NT2/D1 (cell line): Measurements from ENCODE around the gene BAD.
A peak's percentile ranks its signal among the peaks of the same experiment; 100 is the strongest.

Source experiments
- DNase-seq: peaks from one replicate; pipeline ENCODE4 v3.0.0-alpha.2; 2011; ENCODE audit warnings: low read depth, low spot score
- H3K27me3 ChIP-seq: 2 replicates; pipeline ENCODE4 v1.6.0; 2011; ENCODE audit warnings: mild to moderate bottlenecking; ENCODE audit not compliant: insufficient read length, insufficient read depth
- H3K36me3 ChIP-seq: 2 replicates; pipeline ENCODE4 v1.6.1; 2011; ENCODE audit warnings: mild to moderate bottlenecking, low read length, mixed read lengths; ENCODE audit not compliant: insufficient read depth, insufficient read length
- H3K4me1 ChIP-seq: 2 replicates; pipeline ENCODE4 v1.5.1; 2011; ENCODE audit not compliant: insufficient read depth, insufficient read length
- H3K4me3 ChIP-seq: 2 replicates; pipeline ENCODE4 v1.5.1; 2011; ENCODE audit warnings: low read depth; ENCODE audit not compliant: insufficient read length
- H3K9ac ChIP-seq: 2 replicates; pipeline ENCODE4 v1.6.0; 2011; ENCODE audit warnings: low read depth; ENCODE audit not compliant: insufficient read length
- H3K9me3 ChIP-seq: 2 replicates; pipeline ENCODE4 v1.5.1; 2011; ENCODE audit warnings: mild to moderate bottlenecking, low read length; ENCODE audit not compliant: insufficient read depth
- SUZ12 ChIP-seq: IDR thresholded peaks from 2 replicates; pipeline ENCODE4 v1.6.1; 2011; ENCODE audit not compliant: insufficient read length, insufficient read depth; ENCODE audit errors: extremely low read depth
- YY1 ChIP-seq: IDR thresholded peaks from 2 replicates; pipeline ENCODE4 v1.6.1; 2011; ENCODE audit not compliant: insufficient read length, insufficient read depth
- ZNF274 ChIP-seq: IDR thresholded peaks from 2 replicates; pipeline ENCODE4 v1.6.1; 2011; ENCODE audit warnings: mild to moderate bottlenecking, low read depth, low read length

Gene BAD

DNA sequence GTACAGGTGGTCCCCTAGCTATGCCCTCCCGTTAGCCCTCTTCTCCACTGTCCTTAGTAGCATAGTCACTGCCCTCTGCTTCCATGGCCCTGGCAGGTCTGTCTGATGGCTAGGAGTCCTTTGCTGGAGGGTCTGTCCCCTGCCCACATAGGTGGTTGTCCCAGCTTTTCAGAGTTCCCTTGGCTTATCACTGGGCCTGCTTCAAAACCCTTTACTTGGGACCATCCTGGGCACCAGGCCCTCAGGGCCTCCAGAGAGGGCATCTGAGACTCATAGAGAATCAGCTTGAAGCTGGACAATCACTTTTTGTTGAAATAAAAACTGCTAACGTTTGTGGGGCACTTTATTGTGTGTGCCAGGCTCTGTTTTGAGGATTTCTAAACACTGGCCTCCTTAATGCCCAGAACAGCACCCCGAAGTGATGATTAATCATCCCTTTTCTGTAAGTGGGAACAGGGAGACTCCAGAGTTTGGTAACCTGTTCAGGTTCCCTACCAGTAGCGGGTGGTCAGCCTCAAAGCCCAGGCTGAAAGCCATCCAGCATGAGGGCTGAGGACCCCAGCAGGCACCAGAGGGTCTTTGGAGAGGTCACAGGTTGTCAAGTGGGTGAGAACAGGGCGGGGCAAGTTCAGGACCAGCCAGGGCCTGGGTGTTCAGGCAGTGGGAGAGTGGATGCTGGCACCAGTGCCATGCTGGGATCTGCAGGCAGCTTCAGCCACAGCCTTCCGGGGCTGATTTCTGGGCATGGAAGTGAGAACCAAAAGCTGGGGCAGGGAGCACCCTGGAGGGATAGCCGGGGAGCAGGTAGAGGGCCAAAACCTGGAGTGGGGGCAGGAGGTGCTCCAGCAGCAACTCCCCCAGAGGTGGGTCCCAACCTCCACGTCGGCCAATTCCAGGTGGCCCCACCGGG is 6.1 kb upstream of the BAD start:
- no peak for TF ChIP-seq ZNF274
- no peak for TF ChIP-seq SUZ12
- TF ChIP-seq YY1, result no peak
- Histone ChIP-seq H3K9ac (peak overlapping the region; percentile 26), H3K4me3 (no peak overlapping the region), H3K9me3 (no peaks in the 10 kb centered on the region), H3K4me1 (peaks cover 8% of the 10 kb centered on the region), H3K36me3 (peaks cover 13% of the 10 kb centered on the region), H3K27me3 (peaks cover 66% of the 10 kb centered on the region)
- no peak for DNase-seq

DNA sequence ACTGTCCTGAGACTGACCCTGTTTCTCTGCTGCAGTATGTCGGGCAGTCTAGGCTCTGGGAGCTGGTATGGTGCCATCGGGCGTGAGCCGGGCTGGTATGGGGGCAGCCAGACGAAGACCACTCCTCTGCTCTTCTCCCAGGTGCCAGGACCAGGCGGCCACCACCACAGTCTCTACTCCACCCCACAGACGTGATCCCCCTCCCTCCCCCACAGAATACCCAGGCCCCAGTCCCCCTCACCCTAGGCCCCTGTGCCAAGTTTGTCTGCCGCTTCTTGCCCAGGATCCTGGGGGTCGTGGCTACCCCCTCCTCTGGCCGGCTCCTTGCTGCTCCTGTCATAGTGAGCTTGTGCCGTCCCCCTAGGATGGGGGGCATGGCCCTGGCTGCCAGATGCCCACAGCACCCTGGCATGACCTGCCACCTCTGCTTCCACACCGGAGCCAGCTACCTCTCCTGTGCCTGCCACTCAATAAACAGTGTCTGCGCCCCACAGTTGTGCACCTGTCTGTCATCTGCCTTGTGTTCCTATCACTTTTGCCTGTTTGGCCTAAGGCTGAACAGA is 4.6 kb upstream of the BAD start:
- DNase-seq, result no peak
- peaks cover 51% of the 10 kb centered on the region for H3K27me3 ChIP-seq
- no peaks in the 10 kb centered on the region for H3K9me3 ChIP-seq
- TF ChIP-seq SUZ12 (no peak), ZNF274 (no peak), YY1 (no peak)
- H3K4me1 ChIP-seq, result peaks cover 11% of the 10 kb centered on the region
- no peak overlapping the region for H3K9ac ChIP-seq
- H3K4me3 ChIP-seq, result no peak overlapping the region
- peaks cover 13% of the 10 kb centered on the region for H3K36me3 ChIP-seq

DNA sequence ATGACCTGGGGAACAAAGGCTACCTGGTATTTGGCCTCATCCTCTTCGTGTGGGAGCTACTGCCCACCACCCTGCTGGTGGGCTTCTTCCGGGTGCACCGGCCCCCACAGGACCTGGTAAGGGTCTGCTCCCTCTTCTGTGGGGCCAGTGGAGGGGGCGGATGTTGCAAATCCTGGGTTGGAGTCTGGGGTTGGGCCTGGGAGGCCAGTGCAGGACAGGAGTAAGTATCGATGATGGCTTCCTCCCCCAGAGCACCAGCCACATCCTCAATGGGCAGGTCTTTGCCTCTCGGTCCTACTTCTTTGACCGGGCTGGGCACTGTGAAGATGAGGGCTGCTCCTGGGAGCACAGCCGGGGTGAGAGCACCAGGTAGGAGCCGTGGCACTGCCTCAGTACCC is 3.9 kb upstream of the BAD start:
- DNase-seq, result no peak
- TF ChIP-seq ZNF274 (no peak), SUZ12 (no peak), YY1 (no peak)
- Histone ChIP-seq H3K4me1 (peaks cover 11% of the 10 kb centered on the region), H3K27me3 (peaks cover 44% of the 10 kb centered on the region), H3K9me3 (no peaks in the 10 kb centered on the region), H3K36me3 (peaks cover 13% of the 10 kb centered on the region), H3K9ac (no peak overlapping the region), H3K4me3 (no peak overlapping the region)

DNA sequence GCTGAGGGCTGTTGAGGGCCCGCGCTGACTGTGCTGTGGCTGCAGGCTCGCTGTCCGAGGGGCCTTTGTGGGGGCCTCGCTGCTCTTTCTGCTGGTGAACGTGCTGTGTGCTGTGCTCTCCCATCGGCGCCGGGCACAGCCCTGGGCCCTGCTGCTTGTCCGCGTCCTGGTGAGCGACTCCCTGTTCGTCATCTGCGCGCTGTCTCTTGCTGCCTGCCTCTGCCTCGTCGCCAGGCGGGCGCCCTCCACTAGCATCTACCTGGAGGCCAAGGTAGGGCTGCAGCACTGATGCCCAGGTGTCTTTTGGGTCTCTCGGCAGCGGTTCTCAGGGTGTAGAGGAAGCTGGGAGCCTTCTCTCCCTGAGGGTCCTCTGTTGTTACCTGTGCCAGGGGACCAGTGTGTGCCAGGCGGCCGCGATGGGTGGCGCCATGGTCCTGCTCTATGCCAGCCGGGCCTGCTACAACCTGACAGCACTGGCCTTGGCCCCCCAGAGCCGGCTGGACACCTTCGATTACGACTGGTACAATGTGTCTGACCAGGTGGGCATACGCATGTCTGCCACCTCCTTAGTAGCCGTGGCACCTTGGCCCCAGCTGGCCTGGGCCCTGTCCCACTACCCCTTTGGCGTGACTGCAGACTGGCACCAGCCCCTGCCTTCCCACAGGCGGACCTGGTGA is 3.3 kb upstream of the BAD start:
- H3K27me3 ChIP-seq, result peaks cover 38% of the 10 kb centered on the region
- no peak overlapping the region for H3K9ac ChIP-seq
- no peaks in the 10 kb centered on the region for H3K9me3 ChIP-seq
- H3K36me3 ChIP-seq, result peaks cover 13% of the 10 kb centered on the region
- H3K4me3 ChIP-seq, result no peak overlapping the region
- no peak for DNase-seq
- TF ChIP-seq SUZ12, result no peak
- no peak for TF ChIP-seq ZNF274
- no peak for TF ChIP-seq YY1
- H3K4me1 ChIP-seq, result peaks cover 11% of the 10 kb centered on the region

DNA sequence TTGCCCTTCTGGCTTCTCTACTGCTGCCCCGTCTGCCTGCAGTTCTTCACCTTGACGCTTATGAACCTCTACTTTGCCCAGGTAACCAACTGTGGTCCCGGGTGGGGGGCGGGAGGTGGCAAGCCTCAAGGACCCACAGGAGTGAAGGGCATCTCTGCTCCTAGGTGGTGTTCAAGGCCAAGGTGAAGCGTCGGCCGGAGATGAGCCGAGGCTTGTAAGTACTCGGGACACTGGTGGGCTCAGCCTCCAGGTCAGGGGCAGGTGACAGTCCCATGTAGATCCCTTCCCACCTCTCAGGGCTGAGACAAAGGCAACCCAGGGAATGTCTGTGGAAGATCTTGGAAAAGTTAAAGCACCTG is 2.3 kb upstream of the BAD start:
- H3K9ac ChIP-seq, result no peak overlapping the region
- no peak for TF ChIP-seq SUZ12
- TF ChIP-seq ZNF274, result no peak
- TF ChIP-seq YY1, result no peak
- H3K4me3 ChIP-seq, result no peak overlapping the region
- DNase-seq, result no peak
- H3K36me3 ChIP-seq, result peaks cover 20% of the 10 kb centered on the region
- peaks cover 6% of the 10 kb centered on the region for H3K4me1 ChIP-seq
- no peaks in the 10 kb centered on the region for H3K9me3 ChIP-seq
- H3K27me3 ChIP-seq, result peaks cover 28% of the 10 kb centered on the region

DNA sequence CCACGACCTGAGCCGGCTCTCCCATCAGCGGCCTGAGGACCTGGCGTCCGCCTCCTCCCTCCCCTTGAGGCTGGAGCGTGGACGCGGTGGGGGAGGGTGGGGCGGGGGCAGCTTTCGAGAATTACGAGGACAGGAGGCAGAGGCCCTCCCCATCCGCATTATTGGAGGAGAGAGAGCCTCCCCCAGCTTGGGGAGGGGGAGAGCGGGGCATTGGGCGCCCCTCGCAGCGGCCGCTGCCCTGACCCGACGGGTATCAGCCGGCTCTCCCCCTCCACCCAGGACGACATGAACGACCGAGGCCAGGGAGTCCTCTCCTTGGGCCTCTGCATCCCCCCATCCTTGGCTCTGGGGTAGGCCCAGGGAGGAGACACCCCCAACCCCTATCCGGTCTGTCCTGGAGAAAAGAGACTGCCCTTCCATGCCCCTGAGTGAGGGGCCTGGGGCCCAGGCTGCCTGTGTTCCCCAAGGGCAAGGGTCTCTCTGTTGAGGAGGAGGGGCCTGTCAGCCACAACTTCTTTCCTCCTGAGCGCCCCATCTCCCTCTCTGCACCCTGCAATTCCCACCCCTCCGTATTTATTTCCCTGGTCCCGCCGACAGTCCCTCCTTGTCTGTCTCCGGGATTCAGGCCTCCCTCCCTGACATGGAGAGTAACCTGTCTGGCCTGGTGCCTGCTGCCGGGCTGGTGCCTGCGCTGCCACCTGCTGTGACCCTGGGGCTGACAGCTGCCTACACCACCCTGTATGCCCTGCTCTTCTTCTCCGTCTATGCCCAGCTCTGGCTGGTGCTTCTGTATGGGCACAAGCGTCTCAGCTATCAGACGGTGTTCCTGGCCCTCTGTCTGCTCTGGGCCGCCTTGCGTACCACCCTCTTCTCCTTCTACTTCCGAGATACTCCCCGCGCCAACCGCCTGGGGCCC is 1.7 kb upstream of the BAD start:
- Histone ChIP-seq H3K4me1 (peaks cover 4% of the 10 kb centered on the region), H3K9me3 (no peaks in the 10 kb centered on the region), H3K36me3 (peaks cover 23% of the 10 kb centered on the region), H3K4me3 (peak overlapping the region; percentile 75), H3K27me3 (peaks cover 21% of the 10 kb centered on the region), H3K9ac (peak overlapping the region; percentile 93)
- TF ChIP-seq SUZ12, result no peak
- no peak for TF ChIP-seq YY1
- TF ChIP-seq ZNF274, result no peak
- no peak for DNase-seq
